WTC11 (cell line): ENCODE data around the gene TRIM17. TPM values are rescaled to one million over a fixed set of nuclear protein-coding genes. Genes with fewer than 3 reads are reported as not detected.

Experiments
- ATAC-seq: fragments of 200-7000 bp; cut with Tn5 transposase; 2 replicates; pipeline ENCODE4 v1.10.0; 2021; ENCODE audit warnings: mild to moderate bottlenecking, moderate library complexity
- Bru-seq: library from RNA; stranded (reverse); fragments of 400-500 nt; gene quantifications from one replicate; lab custom pipeline; 2021; lab: Mats Ljungman, UMichigan
- CTCF ChIA-PET: fragments of 300-600 bp; sonication (Branson Sonifier 250); formaldehyde crosslinking; loops from one replicate; lab custom pipeline; 2021; ENCODE audit warnings: antibody characterized with exemption; lab: Charles Lee
- POLR2A ChIA-PET: fragments of 350-600 bp; sonication (Branson Sonifier 250); formaldehyde crosslinking; loops from one replicate; lab custom pipeline; 2021; ENCODE audit warnings: antibody characterized with exemption; lab: Charles Lee
- DNase-seq: peaks from one replicate; pipeline ENCODE4 v3.0.0; 2021; ENCODE audit warnings: low spot score
- H3K27ac Mint-ChIP-seq: 2 replicates; pipeline ENCODE4 v1.8.0; 2021; ENCODE audit warnings: mixed read lengths
- H3K27me3 Mint-ChIP-seq: 2 replicates; pipeline ENCODE4 v1.8.0; 2021; ENCODE audit warnings: low read depth, mild to moderate bottlenecking, moderate library complexity, mixed read lengths
- H3K36me3 Mint-ChIP-seq: 2 replicates; pipeline ENCODE4 v1.8.0; 2021; ENCODE audit warnings: mixed read lengths
- H3K4me1 Mint-ChIP-seq: 2 replicates; pipeline ENCODE4 v1.8.0; 2022; ENCODE audit warnings: mixed read lengths
- H3K4me3 Mint-ChIP-seq: 2 replicates; pipeline ENCODE4 v1.8.0; 2021; ENCODE audit warnings: mild to moderate bottlenecking, moderate library complexity, mixed read lengths
- H3K9me3 Mint-ChIP-seq: 2 replicates; pipeline ENCODE4 v1.8.0; 2021; ENCODE audit warnings: mixed read lengths
- AFF4 ChIP-seq: sonication (generic); formaldehyde crosslinking; IDR thresholded peaks from 2 replicates; pipeline ENCODE4 v1.8.1; 2023; ENCODE audit warnings: mild to moderate bottlenecking, missing genetic modification reagents, borderline replicate concordance
- CDX4 ChIP-seq: fragments of 250-450 bp; sonication (Bioruptor Pico); IDR thresholded peaks from 2 replicates; pipeline ENCODE4 v1.9.0; 2021; ENCODE audit warnings: moderate library complexity, mild to moderate bottlenecking, inconsistent platforms, borderline replicate concordance
- CTCF ChIP-seq: fragments of 200-600 bp; IDR thresholded peaks from 2 replicates; pipeline ENCODE4 v1.8.0; 2022; ENCODE audit warnings: antibody characterized with exemption
- E2F5 ChIP-seq: sonication (generic); formaldehyde crosslinking; IDR thresholded peaks from 2 replicates; pipeline ENCODE4 v1.8.1; 2022; ENCODE audit warnings: mild to moderate bottlenecking, moderate library complexity, missing genetic modification reagents
- EMX1 ChIP-seq: fragments of 250-450 bp; sonication (Bioruptor Pico); IDR thresholded peaks from 2 replicates; pipeline ENCODE4 v1.8.0; 2021; ENCODE audit warnings: mild to moderate bottlenecking
- HMGXB4 ChIP-seq: sonication (generic); formaldehyde crosslinking; IDR thresholded peaks from 2 replicates; pipeline ENCODE4 v1.8.1; 2023; ENCODE audit warnings: mild to moderate bottlenecking, moderate library complexity, missing genetic modification reagents
- MAX ChIP-seq: sonication (generic); formaldehyde crosslinking; IDR thresholded peaks from 2 replicates; pipeline ENCODE4 v1.8.0; 2022; ENCODE audit warnings: mild to moderate bottlenecking, missing genetic modification reagents
- PRRX2 ChIP-seq: fragments of 250-450 bp; sonication (Bioruptor Pico); IDR thresholded peaks from 2 replicates; pipeline ENCODE4 v1.8.0; 2021; ENCODE audit warnings: mild to moderate bottlenecking
- SP1 ChIP-seq: sonication (generic); formaldehyde crosslinking; conservative IDR thresholded peaks from 2 replicates; pipeline ENCODE4 v1.8.1; 2022; ENCODE audit warnings: missing genetic modification reagents
- USF2 ChIP-seq: sonication (generic); formaldehyde crosslinking; IDR thresholded peaks from 2 replicates; pipeline ENCODE4 v1.8.1; 2023; ENCODE audit warnings: mild to moderate bottlenecking, missing genetic modification reagents, moderate library complexity
- ZNF219 ChIP-seq: sonication (generic); formaldehyde crosslinking; IDR thresholded peaks from 2 replicates; pipeline ENCODE4 v1.8.0; 2023; ENCODE audit warnings: missing genetic modification reagents, mild to moderate bottlenecking, borderline replicate concordance
- ZNF232 ChIP-seq: sonication (generic); formaldehyde crosslinking; IDR thresholded peaks from 2 replicates; pipeline ENCODE4 v1.8.0; 2022; ENCODE audit warnings: mild to moderate bottlenecking, missing genetic modification reagents
- ZNF263 ChIP-seq: sonication (generic); formaldehyde crosslinking; IDR thresholded peaks from 2 replicates; pipeline ENCODE4 v1.8.1; 2022; ENCODE audit warnings: low read depth, mild to moderate bottlenecking, moderate library complexity, missing genetic modification reagents
- ZNF281 ChIP-seq: sonication (generic); formaldehyde crosslinking; IDR thresholded peaks from 2 replicates; pipeline ENCODE4 v1.8.0; 2023; ENCODE audit warnings: mild to moderate bottlenecking, missing genetic modification reagents
- ZNF396 ChIP-seq: fragments of 250-450 bp; sonication (Bioruptor Pico); IDR thresholded peaks from 2 replicates; pipeline ENCODE4 v1.8.0; 2021; ENCODE audit warnings: mild to moderate bottlenecking, moderate library complexity, borderline replicate concordance
- long read RNA-seq, 3 experiments: library from RNA in 1 of 3; library from capped mRNA in 1 of 3; library from polyadenylated mRNA in 1 of 3; unstranded in 2 of 3; stranded (forward) in 1 of 3; transcript quantifications; one replicate each; pipeline ENCODE4 v2.0.0, GENCODE V29; 2021
- total RNA-seq: library from RNA; stranded (reverse); gene quantifications from 3 replicates; pipeline ENCODE4 v1.2.3, GENCODE V29; 2021

Gene TRIM17
- total RNA-seq: 1.5 to 2.7 TPM (median 2.6 TPM) in 3 replicates
- percentile 28 among the genes with signal in this experiment for Bru-seq, nascent RNA
- long read RNA-seq, experiment 1, partial matches to known transcripts: 1 of 1 reads
- long read RNA-seq, experiment 1, other reads (novel, unspliced or antisense): 0 of 1 reads
- long read RNA-seq, experiment 2: 0 reads
- long read RNA-seq, experiment 3: 0 reads

GRCh38 chr1:228416217-228416933 lies at the start of gene TRIM17:
TSS of gene TRIM17 (minus strand) at chr1:228416861. CDS start at chr1:228415072, 1,789 bp downstream.
- H3K36me3 Mint-ChIP-seq: no peaks in the 10 kb centered on the region
- H3K4me3 Mint-ChIP-seq: peak within 1 kb of the TSS; percentile 72
- no peak within 1 kb of the TSS for H3K27ac Mint-ChIP-seq
- ChIA-PET CTCF (no interaction called here), POLR2A (no interaction called here)
- H3K27me3 Mint-ChIP-seq: peaks cover 77% of the 10 kb centered on the region
- H3K4me1 Mint-ChIP-seq: peaks cover 14% of the 10 kb centered on the region
- peak; percentile 20; the same call in 1 of the 2 replicates for TF ChIP-seq CTCF
- peak; percentile 86; the same call in 1 of the 2 replicates for TF ChIP-seq E2F5 (CRISPR knock-in tag)
- 0 out of 2 replicates have a peak, but pooled peaks have one; percentile 32 for TF ChIP-seq ZNF263 (CRISPR knock-in tag)
- TF ChIP-seq SP1: peak; percentile 41; the same call in 1 of the 2 replicates
- TF ChIP-seq ZNF232 (CRISPR knock-in tag): peak; percentile 63; the same call in 1 of the 2 replicates
- 0 out of 2 replicates have a peak, but pooled peaks have one; percentile 14 for TF ChIP-seq ZNF281 (CRISPR knock-in tag)
- peak; percentile 36; the same call in 1 of the 2 replicates for TF ChIP-seq MAX (CRISPR knock-in tag)
- TF ChIP-seq PRRX2 (CRISPR knock-in tag): no peak
- peak; percentile 89 for TF ChIP-seq HMGXB4 (CRISPR knock-in tag)
- TF ChIP-seq CDX4 (CRISPR knock-in tag): no peak
- peaks cover 6% of the 10 kb centered on the region; the same call in 1 of the 2 replicates for H3K9me3 Mint-ChIP-seq
- ATAC-seq (peak; percentile 90), DNase-seq (peak; percentile 84)

- peak overlapping the region; percentile 89 for H3K4me3 Mint-ChIP-seq
- DNase-seq: no peak
- H3K27me3 Mint-ChIP-seq: peaks cover 66% of the 10 kb centered on the region
- H3K9me3 Mint-ChIP-seq: no peaks in the 10 kb centered on the region
- CTCF ChIA-PET: interaction anchor here (0.7 to 2.7 kb wide), 5 partner anchors 8 to 300 kb away, joined by 3 to 8 read pairs (median 8); partner anchors contain the start of gene IBA57
- no peak overlapping the region for H3K27ac Mint-ChIP-seq
- H3K4me1 Mint-ChIP-seq: peaks cover 44% of the 10 kb centered on the region
- POLR2A ChIA-PET: no interaction called here
- ATAC-seq: no peak
- no peaks in the 10 kb centered on the region for H3K36me3 Mint-ChIP-seq
- TF ChIP-seq EMX1 (CRISPR knock-in tag) (no peak), ZNF396 (CRISPR knock-in tag) (no peak), HMGXB4 (CRISPR knock-in tag) (no peak), AFF4 (CRISPR knock-in tag) (no peak), ZNF219 (CRISPR knock-in tag) (no peak), USF2 (CRISPR knock-in tag) (no peak)
Observed at GRCh38 chr1:228465571-228466146, 49.0 kb upstream of the TRIM17 start.
